Renal cortical epithelial cell (primary cell): ENCODE measurements around the gene PRDM16. TPM values are rescaled to one million over a fixed set of nuclear protein-coding genes. Genes with fewer than 3 reads are reported as not detected.
"Not testable (repeated sequence)": the region's sequence is repeated elsewhere in the genome, so short reads cannot be mapped to it uniquely, and the experiment has no call there.

Source experiments
- DNase-seq: peaks from one replicate; pipeline ENCODE4 v3.0.0-alpha.2; 2011; ENCODE audit warnings: low read depth
- total RNA-seq: library from RNA; depleted of rRNA; stranded (reverse); fragments of >200 nt; gene quantifications from 2 replicates; pipeline ENCODE4 v1.2.3, GENCODE V29; 2014

The PRDM16 gene
- total RNA-seq, 1 donor from 2014 or later: 0.94 TPM

- DNase-seq: no peak
Observed at GRCh38 chr1:3082051-3082450, 13.0 kb downstream of the PRDM16 start.

DNA sequence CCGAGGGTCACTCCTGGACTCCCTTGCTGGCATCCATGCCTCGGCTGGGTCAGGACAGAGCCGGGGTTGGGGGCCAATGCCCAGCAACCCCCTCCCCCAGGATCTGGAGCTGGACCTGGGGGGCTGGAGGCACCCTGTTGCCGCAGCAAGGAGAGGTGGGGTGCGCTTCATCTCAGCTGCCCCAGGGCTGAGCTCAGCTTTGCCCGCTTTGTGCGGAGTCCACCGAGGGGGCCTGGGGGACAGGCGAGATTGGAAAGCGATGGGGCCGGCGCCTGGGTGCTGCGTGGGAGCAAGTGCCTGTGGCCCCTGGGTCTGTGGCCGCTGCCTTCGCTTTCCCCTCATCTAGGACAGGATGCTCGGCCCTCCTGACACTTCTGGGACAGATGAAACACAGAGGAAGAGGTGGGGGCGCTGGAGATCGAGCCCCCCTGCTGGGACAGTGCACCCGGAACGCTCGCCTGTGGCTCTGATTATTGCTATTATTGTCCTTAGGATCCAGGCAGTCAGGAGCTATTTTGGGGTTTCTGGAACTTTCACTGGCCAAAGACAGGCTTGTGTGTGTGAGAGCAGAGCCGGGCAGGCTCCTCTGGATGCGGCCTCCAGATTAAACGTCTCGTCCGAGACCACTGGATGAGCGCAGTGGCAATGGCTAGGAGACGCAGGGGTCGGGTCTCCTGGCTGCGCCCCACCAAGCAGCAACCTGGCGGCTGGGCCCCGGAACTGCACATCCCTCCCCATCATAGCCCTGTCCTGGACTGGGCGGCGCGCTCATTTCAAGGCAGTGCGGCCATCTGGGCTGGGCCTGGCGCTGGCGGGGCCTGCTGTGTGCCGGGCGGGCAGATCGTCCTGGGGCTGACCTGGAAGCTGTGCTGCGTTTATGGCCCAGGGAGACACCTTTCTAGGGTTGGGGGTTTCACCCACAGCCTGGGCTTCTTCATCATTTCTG, 13.8 kb downstream of the PRDM16 start:
- DNase-seq: no peak

- DNase-seq: no peak
Observed at GRCh38 chr1:3084154-3084553, 15.2 kb downstream of the PRDM16 start.

GRCh38 chr1:3084726-3085125, 15.7 kb downstream of the PRDM16 start:
- DNase-seq: no peak

- no peak for DNase-seq
Observed at GRCh38 chr1:3085721-3086120, 16.7 kb downstream of the PRDM16 start.

DNA sequence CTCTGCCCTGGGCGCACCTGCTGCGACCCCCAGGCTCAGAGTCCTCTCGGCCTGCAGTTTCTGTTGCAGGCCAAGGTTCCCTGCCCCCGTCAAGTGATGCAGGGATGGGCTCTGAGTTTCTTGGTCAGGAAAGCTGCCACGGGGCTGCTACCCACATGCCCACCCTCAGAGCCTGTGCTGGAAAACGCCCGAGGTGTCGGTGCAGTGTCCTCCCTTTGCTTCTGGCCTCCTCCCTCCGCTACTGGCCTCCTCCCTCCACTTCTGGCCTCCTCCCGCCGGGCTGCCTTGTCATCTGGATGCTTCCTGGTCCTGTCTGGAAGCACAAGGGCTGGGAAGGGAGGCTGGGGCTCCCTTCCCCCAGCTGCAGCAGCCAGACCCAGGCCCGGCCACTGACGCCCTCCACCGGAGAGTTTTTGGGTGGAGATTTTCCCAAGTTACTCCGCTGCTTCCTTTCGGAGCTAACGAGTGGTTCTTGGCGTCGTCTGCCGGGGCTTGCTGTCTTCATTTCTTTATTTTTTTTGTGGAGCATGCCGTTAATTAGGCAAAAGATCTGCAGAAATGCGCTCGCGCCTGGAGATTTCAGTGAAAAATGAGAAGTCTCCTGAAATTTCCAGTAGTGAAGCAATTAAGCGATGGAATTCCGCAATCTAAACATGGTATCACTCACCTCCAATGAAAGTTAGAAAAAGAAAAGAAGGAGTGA, 17.4 kb downstream of the PRDM16 start:
- DNase-seq: no peak

- DNase-seq: no peak
Observed at GRCh38 chr1:3087049-3087448, 18.0 kb downstream of the PRDM16 start.

DNA sequence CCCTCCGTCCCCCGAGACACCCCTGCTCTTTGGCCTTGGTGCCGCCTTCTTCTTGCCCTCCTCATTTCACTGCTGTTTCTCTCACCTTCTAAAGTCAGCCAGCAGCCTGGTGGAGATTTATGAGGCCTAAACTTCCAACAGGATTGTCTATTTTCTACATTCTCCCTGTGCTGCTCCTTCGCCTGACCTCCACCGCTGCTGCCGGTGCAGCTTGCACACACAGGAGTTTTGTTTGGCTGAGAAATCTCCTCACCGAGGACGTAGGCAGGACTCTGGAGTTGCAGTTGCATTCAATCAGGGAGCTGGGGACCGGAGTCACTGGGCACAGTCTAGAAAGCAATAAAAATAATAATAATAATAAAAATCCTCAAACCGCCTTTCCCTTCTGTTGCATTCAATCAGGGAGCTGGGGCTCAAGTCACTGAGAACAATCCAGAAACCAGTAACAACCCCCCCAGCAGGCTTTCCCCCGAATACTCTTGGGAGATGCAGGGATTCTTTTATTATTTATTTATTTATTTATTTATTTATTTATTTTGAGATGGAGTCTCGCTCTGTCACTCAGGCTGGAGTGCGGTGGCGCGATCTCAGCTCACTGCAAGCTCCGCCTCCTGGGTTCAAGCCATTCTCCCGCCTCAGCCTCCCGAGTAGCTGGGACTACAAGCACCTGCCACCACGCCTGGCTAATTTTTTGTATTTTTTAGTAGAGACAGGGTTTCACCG, 19.1 kb downstream of the PRDM16 start:
- not testable (repeated sequence) for DNase-seq

GRCh38 chr1:3089490-3089889, 20.5 kb downstream of the PRDM16 start:
- DNase-seq: no peak

DNA sequence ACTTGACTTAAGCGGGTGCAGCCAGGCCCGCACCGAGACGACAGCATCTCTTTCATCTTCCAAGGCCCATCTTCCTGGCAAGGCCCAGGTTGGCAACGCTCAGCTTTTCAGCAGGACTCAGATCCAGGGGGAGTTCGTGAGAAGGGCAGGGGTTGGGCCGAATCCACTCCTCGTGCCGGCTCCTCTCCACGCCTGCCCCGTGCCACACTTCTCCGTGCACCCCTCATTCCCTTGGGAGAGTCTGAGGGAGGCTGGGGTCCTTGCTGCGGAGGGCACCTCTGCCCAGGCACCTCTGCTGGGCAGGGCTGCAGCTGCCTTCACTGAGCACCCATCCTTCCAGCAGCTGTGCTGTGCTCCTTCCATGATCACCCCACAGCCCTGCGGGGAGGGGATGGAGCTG, 22.3 kb downstream of the PRDM16 start:
- DNase-seq: no peak

DNA sequence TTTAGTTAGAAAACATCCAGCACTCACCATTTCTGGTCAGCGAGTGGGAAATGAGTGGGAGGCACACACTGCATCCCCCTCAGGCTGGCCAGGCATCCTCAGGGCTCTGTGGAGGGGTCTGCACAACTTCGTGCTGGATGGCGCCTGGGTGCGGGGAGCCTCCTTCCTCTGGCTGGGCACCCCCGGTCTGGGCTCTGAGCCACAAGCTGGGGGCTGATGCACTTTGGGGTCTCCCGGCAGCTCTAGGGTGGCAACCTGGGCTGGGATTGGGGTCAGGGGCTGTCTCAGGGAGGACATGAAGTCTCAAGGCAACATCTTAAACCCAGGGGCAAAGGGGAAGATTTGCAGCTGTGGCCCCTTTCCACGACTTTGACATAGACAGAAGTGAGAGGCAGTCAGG, 23.5 kb downstream of the PRDM16 start:
- DNase-seq: no peak

DNA sequence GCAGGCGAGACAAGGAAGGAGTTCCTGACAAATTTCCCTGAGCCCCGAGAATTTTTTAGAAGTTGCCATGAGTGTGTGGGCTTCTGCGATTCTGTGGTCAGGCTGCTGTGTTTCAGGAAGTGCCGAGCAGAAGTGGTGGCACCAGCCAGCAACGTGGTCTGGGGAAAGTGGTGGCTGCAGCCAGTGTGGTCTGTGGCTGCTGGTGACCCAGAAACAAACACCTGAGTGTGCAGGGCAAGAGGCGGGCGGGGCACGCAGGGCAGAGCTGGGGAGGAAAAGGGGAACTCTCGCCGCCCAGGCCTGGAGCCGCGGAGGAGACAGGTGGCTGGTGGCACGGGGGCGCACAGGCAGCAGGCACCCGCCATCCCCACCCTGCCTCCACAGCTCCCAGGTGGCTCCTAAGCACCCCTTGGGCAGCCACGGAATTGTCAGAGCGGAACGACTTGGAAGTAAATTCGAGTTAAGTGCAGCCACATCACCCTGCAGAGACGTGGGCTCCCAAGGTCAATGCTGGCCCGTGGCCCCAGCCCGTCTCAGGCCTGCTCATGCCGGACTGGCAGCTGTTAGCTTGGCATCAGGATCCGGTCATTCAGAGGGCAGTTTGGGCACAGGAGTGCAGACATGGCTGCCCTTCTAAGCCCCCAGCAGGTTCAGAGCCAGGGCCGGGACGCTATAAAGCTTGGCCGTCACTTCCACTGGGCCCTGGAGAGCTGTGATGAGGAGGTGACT, 25.1 kb downstream of the PRDM16 start:
- DNase-seq: no peak

DNA sequence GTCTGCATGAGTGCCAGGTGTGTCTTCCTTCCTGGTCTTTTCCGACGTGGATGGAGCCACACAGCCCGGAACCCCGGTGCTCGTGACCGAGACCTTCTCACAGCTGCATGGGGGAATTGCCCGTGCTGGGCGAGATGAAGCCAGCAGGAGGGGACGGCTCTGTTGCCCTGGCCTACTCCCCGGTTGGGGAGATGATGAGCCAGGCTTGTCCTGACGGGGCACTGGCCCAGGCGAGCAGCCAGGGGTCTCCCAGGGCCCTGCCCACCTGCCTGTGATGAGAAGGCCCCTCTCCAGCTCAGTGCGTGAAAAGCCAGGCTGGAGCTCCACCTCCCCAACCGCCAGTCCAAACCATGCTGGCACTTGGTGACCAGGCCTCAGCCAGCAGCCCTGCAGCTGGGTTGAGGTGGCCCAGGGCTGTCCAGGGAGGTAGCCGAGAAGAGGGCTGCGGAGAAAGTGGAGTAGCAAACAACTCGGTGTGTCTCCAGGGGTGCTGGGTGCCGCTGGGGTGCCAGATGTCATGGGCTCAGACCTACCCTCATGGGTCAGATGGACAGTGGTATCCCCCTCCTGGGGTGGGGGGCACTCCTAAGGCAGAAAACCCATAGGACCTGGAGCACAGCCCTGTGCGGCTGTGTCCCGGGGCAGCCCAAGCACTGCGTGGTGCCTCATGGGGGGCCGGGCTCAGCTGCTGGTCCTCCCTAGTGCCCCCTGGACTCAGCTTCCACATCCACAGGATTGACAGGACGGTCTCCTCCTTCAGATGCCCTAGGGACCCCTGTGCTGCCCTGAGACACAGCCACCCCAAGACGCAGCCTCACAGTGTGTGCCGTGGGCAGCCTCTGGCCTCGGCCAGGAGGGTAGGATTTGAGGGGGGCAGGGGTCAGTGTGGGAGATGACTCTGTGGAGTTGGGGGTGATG, 26.1 kb downstream of the PRDM16 start:
- no peak for DNase-seq

GRCh38 chr1:3096345-3096744, 27.3 kb downstream of the PRDM16 start:
- no peak for DNase-seq

- no peak for DNase-seq
Observed at GRCh38 chr1:3097231-3097630, 28.2 kb downstream of the PRDM16 start.

DNA sequence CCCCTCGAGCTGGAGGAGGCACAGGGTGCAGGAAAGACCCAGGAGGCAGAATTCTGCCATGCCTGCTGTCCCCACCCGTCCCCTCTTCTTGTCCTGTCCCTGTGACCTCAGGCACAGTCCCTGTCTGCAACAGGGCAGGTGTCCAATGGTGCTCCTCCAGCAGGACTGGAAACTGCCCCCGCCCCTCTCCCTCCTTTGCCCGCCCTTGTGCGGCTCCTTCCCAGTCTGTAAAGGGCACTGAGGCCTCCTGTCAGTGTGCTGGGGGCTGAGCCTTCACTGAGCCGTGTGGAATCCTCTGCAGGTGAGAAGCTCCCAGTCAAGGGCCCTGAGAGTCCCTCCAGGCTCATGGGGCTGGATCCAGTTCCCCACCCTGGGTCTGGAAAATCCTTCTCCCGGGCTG, 28.9 kb downstream of the PRDM16 start:
- no peak for DNase-seq

DNA sequence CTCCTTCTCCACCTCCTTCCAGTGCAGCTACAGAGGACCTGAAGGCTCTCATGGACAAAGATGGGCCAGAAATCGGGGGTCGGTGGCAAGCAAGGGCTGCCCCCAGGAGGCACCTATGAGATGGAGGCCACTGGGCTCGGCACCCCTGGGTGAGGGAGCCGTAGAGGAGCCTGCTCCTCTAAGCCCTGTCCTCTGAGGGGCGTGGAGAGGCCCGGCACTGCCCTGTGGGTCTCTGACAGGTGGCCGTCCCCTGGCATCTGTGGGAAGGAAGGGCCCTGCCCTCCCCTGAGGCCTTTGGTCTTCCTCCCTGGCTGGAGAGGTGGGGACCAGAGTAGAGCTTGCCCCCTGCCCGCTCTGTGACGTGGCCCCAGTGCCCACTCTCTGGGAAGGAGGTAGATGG, 30.9 kb downstream of the PRDM16 start:
- no peak for DNase-seq

GRCh38 chr1:3101124-3101939, 32.3 kb downstream of the PRDM16 start:
- DNase-seq: no peak

GRCh38 chr1:3102641-3103040, 33.6 kb downstream of the PRDM16 start:
- no peak for DNase-seq
